ENCODE data around the gene MYO7B. TPM values are rescaled to one million over a fixed set of nuclear protein-coding genes. Genes with fewer than 3 reads are reported as not detected.

Gene MYO7B
- total RNA-seq, 1 donor from 2014 or later: 1.5 TPM

DNA sequence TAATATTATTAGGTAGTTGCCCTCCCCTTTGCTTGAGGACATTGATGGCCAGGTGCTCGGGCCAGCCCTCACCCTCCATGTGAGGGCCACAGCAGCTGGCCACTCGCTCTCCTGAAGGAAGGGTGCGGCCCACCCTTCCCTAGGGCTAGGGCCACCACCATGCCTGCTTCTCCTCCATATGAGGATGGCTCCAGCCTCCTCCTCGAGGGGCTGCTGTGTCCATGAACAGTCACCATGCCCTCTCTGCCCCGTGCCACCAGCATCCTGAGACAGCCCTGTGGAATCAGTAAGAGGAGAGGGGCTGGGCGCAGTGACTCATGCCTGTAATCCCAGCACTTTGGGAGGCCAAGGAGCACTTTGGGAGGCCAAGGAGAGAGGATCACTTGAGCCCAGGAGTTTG, 112.8 kb downstream of the MYO7B start:
- no peak for DNase-seq (ENCODE audit: low read depth, low spot score)

DNA sequence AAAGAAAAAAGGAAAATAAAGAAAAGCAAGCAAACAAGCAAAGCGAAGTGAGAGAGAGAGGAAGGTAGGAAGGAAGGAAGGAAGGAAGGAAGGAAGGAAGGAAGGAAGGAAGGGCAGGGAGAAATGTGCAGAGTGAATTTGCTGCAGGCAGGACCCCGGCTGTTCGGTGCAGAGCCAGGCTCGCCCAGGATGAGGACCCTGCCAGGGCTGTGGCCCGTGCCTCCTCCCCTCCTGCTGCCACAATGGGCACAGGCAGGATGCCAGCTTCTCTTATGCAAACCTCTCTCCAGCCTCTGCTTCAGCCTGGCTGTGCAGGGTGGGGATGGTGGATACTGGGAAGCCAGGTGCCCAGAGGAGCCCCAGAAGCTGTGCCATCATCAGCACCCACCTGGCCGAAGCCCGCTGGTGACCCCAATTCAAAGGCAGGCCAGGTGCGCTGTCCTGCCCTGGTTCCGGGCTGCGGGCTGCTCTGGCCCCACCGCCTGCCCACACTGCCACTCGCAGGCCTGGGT, 113.7 kb downstream of the MYO7B start:
- DNase-seq (ENCODE audit: low read depth, low spot score): no peak

DNA sequence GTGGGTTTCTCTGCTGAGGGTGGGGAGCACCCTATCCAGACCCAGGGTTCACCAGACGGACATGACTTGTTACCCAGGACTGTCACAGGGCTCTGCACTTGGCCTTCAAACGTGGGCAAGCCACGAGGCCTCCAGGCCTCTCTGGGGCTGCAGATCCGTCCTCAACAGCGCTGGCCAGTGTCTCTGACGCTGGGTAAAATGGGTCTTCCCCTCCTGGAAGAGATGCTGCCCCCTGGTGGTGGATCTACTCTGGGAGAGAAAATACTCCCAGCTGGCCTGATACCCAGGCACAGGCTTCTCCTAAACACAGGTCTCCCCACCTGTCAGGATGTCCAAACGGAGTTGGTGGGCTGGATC, 114.2 kb downstream of the MYO7B start:
- DNase-seq (ENCODE audit: low read depth, low spot score): peak; percentile 64

DNA sequence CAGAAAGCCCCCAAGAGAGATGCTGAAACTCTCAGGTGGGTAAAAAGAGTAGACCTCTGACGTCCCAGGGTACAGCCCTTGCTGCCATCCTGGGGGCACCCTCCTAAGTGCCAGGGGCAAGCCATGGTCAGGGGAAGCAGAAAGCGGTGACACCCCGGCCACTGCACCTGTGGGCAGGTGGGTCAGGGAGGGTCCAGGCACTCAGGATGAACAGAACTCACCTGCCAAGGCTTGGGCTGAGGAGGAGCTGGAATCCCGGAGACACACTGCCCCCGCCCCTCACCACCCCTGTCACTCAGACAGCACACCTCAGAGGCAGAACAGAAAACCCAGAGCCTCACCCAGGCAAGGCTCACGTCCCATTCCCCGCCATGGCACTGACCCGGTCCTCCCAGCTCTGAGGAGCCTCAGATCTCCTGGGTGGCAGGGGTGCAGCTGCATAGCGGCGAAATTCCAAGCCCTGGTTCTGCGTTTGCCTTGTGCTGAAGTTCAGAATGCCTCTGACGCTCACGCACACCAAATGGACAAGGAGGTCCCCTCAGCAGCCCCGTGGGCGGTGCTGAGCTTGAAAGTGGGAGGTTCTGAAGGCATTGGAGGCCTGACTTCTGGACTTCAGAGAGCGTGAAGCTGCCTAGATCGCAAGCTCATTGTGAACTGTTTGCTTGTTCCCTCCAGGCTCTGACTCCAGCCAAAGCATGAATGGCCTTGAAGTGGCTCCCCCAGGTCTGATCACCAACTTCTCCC, 114.7 kb downstream of the MYO7B start:
- DNase-seq (ENCODE audit: low read depth, low spot score): no peak

DNA sequence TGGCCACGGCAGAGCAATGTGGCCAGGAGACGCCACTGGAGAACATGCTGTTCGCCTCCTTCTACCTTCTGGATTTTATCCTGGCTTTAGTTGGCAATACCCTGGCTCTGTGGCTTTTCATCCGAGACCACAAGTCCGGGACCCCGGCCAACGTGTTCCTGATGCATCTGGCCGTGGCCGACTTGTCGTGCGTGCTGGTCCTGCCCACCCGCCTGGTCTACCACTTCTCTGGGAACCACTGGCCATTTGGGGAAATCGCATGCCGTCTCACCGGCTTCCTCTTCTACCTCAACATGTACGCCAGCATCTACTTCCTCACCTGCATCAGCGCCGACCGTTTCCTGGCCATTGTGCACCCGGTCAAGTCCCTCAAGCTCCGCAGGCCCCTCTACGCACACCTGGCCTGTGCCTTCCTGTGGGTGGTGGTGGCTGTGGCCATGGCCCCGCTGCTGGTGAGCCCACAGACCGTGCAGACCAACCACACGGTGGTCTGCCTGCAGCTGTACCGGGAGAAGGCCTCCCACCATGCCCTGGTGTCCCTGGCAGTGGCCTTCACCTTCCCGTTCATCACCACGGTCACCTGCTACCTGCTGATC, 115.4 kb downstream of the MYO7B start:
- DNase-seq (ENCODE audit: low read depth, low spot score): no peak

DNA sequence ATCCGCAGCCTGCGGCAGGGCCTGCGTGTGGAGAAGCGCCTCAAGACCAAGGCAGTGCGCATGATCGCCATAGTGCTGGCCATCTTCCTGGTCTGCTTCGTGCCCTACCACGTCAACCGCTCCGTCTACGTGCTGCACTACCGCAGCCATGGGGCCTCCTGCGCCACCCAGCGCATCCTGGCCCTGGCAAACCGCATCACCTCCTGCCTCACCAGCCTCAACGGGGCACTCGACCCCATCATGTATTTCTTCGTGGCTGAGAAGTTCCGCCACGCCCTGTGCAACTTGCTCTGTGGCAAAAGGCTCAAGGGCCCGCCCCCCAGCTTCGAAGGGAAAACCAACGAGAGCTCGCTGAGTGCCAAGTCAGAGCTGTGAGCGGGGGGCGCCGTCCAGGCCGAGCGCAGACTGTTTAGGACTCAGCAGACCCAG, 115.9 kb downstream of the MYO7B start:
- no peak for DNase-seq (ENCODE audit: low read depth, low spot score)

DNA sequence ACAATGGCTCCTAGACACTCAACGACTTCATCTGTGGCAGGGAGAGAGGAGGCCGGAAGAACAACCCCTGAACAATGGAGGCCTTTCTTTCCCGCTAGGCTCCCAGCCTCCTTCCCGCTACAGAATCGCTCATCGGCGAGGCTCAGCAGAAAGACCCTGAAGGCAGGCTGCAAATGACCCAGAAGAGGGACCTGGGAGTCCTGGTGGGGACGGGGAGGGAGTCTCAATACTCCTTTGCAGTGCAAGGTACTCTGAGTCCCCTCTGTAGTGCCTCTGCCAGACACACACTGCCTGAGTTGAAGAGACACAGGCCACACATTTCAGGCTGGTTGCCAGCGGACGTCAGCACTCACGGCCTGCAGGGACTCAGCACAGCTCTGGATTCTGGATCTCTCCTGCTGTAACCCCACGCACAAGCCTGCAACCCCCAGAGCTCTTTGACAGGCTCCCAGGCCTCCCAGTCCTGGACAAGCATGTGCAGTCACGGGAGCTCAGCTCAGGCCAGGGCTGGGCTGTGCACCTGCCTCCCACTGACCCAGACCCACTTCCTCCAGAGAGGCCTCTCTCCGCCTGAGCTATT, 116.6 kb downstream of the MYO7B start:
- DNase-seq (ENCODE audit: low read depth, low spot score): no peak

DNA sequence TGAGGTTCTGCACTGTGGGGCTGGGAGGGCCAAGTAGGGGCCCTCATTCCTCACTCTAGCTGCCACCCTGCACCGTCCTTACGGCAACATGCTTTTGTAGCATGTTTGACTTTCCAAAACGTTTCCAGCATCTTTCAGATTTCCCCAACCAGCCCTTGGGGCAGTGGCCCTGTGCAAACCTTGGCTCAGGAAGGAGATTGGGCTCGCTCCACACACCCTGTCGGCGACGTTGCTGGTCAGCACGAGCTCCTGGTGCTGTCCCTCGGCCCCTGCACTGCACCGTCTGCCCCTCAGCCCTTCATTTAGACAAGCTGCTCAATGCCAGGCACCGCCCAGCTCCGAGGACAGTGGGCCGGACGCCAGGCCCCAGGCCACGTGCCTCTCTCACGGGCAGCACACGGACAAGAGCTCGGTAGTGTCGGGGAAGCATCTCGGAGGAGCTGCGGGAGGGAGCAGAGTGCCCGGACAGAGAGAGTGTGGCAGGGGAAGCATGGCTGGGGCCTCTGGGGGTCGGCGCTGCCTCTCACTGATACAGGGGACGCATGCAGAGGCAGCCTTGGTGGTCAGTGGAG, 117.4 kb downstream of the MYO7B start:
- DNase-seq (ENCODE audit: low read depth, low spot score): no peak

DNA sequence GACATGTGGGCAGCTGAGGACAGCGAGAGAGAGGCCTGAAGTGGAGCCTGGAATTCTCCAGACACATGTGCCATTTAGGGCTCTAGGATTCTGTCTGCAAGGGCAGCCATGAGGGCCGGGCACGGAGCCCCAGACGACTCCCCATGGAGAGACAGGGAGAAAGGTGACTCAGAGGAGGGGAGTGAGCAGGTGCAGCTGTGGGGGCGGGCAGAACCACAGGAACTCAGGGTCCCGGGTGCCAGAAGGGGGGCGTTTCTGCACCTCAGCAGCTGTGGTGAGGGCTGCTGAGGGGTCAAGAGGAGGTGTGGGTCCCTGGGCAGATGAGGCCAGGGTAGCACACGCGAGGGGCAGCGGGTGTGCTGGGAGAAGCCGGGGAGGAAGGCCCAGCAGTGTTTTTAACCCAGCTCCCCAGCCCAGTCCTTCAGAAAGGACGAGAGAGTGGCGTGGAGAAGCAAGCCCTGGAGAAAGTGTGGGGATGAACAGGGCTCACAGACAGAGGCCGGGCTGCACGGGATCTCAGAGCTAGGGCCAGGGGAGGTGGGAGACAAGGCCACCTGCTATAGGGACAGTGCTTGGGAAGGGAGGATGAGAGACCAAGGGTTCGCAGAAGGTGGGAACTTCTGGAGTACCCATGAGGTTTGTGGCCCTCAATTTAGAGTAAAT, 118.1 kb downstream of the MYO7B start:
- no peak for DNase-seq (ENCODE audit: low read depth, low spot score)

DNA sequence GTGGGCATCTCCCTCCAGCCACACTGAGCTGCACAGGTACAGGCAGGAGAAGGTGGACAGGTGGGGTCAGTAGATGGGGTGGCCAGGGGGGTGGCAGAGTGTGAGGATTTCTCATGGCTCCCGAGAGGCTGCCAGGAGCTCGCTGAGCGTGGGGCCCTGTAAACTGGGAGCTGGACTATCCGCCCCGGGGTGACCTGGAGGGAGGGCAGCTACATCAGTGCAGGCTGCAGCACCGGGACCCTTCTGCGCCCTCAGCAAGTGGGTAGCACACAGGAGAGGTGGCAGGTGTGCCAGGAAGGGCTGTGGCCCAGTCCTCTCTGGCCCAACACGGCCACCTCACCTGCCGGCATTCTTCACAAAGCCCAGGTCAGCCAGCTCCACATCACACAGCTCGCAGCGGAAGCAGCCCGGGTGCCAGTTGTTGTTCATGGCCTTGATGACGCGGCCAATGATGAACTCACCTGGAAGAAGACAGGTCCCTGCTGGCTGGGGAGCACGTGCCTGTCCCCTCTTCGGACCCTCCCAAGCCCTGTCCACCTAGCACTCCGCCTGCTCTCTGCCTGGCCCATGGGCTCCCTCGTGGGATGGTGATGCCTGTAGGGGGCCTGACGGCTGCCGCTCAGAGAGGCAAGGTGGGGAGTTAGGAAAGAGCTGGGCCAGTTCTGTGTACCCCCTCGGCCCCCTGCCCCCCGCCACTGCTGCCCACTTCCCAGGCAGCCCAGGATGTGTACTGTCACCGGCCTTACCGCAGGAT, 118.8 kb downstream of the MYO7B start:
- DNase-seq (ENCODE audit: low read depth, low spot score): no peak

DNA sequence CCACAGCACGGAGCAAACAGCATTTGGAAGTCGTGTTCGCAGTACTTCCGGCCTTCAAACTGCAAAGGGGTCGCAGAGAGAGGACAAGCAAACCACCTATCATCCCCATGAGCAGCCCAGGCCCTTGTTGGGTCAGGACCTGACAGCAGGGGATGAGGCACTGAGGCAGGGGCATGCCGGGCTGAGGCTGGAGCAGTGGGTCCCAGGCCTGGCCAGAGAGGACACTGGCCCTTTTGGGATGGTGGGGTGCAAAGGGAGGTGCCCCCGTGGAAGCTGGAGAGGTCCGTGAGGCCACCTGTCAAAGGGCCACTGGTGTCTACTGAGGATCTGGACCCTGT, 119.3 kb downstream of the MYO7B start:
- DNase-seq (ENCODE audit: low read depth, low spot score): no peak

DNA sequence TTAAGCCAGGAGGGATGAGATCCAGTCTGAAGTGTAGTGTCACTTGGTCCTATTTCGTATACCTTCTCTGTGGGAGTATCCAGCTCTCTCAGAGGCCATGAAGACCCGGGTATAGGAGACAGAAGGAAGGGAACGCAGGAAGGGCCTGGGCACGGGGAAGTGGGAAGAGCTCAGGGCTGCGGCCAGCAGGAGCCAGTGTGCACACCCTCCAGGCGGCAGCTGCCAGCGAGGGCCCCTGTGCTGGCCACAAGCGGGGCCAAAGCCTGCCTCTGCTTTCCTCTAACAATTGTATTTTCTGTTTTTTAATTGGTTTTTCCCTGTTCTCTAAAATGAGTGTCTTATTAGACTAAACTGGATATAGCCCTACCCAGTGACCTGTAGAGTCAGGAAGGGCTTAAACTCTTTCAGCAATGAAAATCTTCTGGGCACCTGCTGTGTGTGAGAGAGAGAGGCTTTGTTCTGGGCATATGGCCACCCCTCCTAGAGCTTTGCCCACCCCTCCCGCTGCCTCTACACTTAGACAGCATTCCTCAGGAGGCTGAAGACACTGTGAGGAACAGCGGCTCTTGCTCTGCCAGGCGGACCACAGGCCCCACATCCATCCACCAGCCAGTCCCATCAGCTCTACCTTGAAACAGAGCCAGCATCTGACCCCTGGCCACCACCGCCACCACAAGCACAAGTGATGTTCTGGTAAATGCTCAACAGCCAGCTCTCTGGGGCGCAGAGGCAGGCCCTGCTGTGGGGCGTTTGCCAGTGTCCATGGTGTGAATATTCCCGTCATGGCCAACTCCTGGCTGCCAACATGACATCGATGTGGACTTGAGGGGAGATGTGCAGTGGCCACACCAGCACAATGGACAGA, 120.0 kb downstream of the MYO7B start:
- no peak for DNase-seq (ENCODE audit: low read depth, low spot score)

DNA sequence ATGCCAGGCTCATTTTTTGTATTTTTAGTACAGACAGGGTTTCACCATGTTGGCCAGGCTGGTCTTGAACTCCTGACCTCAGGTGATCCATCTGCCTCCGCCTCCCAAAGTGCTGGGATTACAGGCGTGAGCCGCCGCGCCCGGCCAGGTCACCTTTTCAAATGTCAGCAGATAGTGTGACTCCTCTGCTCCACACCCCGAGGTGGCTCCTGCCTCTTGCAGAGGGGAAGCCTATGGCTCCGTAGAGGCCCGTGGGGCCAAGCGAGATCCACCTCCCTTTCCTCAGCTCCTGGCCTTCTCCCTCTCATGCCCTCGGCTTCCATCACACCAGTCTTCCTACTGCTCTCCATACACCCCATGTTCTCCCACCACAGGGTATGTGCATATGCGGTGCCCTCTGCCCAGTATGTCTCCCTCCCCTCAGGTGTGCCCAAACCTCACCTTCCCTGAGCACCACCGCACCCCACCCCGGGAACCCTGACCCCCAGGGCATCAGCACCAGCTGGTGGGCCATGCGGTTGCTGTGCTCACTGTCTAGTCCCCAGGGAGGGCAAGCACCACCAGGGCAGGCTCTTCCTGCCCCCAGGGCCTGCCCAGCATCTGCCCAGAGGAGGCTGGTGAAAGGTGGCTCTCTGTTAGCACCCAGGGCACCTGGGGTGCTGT, 121.2 kb downstream of the MYO7B start:
- no peak for DNase-seq (ENCODE audit: low read depth, low spot score)

DNA sequence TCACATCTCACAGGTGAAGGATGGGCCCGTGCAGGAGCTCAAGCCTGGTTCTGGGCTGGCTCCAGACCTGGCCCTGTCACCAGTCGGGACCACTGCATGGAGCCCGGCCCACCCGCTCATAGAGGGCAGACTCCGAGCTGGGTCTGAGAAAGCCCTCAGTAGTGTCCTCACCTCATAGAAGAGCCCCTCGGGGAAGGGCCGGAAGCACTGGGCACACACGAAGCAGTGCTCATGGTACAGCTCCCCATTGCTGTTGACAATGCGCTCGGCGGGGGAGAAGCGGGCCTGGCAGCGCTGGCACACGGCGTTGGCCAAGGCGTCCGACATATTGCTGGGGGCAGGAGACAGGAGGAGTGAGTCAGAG, 121.7 kb downstream of the MYO7B start:
- no peak for DNase-seq (ENCODE audit: low read depth, low spot score)

DNA sequence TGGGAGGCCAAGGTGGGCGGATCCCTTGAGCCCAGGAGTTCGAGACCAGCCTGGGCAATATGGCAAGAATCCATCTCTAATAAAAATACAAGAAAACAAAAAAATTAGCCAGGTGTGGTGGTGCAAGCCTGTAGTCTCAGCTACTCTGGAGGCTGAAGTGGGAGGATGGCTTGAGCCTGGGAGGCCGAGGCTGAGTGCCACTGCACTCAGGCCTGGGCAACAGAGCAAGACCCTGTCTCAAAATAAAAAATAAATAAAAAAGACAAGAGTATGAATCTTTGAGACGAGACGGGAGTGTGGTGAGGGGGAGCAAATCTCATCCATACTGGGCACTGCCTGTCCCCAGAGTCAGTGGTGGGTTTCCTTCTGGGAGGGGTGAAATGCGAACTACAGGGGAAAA, 122.7 kb downstream of the MYO7B start:
- no peak for DNase-seq (ENCODE audit: low read depth, low spot score)

DNA sequence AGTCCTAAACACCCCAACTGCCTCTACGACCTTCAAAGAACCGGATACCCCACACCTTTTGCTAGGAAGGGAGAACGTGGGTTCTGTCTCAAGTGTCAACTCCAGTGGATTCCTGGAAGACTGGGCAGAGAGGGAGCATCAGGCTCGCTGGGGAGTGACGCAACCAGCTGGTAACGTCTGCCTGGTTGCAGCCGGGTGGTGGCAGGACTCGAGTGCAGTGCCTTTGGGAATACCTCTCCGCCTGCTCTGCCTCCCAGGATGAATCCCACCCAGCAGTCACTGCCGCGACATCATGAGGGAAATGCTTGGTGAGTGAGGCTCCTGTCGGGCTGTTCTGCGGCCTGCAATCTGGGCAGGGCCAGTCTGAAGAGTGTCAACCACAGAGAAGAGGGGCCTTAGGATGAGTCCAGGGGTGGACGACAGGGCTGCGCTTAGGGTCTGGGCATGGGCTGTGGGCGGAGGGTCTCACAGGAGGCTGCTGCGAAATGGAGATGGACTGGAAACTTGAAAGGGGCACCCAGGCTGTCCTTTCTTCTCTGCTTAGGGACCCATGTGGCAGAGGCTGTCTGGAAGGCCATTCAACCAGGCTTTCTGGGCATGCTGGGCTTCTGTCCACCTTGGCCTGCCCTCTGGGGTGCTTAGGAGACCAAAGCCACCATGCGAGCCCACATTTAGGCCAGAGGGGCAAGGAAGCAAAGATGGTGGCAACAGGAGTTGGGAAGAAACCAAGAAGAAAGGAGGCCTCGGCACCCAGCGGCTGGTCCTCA, 123.3 kb downstream of the MYO7B start:
- DNase-seq (ENCODE audit: low read depth, low spot score): no peak

DNA sequence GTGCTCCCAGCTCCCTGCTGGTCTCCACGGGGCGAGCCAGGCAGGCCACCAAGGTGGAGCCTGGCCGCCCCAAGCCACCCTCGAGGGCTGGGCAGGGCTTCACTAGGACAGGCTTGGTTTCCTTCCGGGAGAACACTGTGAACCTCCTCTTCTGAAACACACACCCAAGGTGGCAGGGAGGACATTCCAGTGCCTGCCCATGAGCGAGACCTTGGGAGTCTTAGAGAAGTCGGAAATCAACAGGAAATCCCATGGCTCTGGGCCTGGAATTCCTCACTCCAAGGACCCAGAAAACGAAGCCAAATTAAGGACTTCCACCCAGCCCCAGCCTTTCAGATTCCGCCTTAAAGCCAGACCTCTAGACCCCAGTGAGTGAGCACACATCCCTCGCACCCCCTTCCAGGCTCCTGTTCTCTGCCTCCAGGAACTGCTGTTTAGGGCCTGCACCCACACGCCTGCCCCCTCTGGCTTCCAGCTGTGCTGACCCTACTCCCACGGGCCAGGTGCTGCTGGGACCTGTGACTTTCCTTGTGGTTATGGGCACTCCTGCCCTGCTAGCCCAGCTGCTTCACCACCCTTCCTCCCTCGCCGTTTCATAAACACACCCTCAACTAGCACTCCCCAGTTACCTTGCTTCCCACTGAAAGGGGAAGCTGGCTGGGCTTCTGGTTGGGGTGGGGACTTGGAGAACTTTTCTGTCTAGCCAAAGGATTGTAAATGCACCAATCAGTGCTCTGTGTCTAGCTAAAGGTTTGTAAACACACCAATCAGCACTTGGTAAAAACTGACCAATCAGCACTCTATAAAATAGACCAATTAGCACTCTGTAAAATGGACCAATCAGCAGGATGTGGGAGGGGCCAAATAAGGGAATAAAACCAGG, 124.2 kb downstream of the MYO7B start:
- peak; percentile 68 for DNase-seq (ENCODE audit: low read depth, low spot score)

DNA sequence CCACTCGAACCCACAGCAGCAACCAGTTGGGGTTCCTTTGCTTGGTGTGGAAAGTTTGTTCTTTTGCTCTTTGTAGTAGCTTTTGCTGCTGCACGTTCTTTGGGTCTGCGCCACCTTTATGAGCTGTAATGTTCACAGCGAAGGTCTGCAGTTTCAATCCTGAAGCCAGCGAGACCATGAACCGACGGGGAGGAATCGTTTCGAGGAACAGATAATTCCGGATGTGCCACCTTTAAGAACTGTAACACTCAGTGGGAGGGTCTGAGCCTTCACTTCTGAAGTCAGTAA, 124.8 kb downstream of the MYO7B start:
- no peak for DNase-seq (ENCODE audit: low read depth, low spot score)

Data from pulmonary artery endothelial cell (primary cell).